GM19238 (cell line): ENCODE measurements around the gene LIMCH1.

ENCODE experiments used
- DNase-seq: peaks from one replicate; pipeline ENCODE4 v3.0.0; 2011; ENCODE audit warnings: low spot score; ENCODE audit not compliant: insufficient read length

The LIMCH1 gene

DNA sequence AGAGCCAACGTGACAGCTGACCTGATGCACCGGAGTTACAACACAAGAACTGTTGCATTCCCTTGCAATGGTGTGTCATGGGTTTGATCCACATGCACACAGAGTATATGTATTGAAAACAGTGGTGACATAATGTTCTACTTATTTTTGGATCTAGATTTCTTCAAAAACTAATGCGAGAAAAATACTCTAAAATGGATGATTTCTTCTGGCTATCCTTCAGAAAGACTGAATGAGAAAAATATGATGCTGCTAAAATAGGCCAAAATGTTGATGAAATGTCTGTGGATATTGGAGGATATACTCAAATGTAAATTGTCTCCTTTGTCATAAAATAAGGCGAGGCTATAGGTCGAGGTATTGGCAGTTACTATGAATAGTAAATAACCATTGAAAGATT lies 30.4 kb downstream of the LIMCH1 start:
- no peak for DNase-seq

DNA sequence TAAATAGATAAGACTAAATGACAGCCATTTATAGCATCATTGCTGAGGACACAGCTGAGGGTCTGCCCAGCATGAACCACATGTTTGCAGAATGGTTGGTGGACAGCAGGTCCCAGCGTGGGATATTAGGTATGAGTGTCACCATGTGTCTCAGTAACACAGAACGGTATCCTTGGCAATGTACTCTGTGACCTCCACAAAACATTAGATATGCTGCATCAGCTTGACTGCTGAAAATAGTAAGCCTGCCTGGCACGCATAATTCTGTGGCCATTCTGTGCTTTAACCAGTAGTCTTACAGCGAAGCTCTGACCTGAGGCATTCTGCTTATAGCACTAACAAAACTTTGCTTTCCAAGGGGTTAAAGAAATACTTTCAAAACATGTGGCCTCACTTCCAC lies 32.0 kb downstream of the LIMCH1 start:
- DNase-seq, result no peak

DNA sequence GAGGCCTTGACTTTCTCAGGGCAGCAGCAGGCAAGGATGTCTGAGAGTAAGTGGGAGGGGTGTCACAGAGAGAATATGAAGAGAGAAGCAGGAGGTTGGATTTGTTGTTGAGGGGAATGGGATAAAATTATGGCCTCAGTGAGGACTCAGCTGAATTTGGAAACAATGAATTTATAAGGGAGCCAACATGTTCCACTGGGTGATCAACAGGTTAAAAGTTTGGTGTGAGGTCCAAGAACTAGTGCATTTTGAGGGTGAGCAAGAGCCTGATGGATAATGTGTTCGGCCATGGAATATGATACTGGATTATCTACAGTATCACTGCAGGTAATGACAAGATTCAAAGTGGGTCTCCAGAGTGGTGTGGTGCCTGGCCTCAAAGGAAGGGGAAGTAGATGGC lies 33.5 kb downstream of the LIMCH1 start:
- no peak for DNase-seq

DNA sequence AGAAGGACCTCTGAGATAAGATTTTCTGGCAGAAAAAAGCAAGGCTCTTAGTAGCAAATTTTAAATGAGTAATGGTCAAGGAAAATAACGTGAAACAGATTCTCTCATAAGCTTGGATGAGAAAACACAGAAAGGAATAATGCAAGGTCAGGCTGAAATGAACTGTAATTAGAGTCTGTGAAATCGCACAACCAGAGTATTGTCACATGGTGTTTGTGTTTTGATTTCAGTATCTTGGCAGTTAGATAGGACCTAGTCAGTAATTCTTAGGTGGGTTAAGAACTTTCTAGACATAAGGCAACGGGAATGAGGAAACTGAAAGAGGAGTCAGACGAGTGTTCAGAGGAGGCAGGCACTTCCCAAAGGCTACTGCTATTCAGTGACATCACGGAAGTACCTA lies 34.6 kb downstream of the LIMCH1 start:
- no peak for DNase-seq

DNA sequence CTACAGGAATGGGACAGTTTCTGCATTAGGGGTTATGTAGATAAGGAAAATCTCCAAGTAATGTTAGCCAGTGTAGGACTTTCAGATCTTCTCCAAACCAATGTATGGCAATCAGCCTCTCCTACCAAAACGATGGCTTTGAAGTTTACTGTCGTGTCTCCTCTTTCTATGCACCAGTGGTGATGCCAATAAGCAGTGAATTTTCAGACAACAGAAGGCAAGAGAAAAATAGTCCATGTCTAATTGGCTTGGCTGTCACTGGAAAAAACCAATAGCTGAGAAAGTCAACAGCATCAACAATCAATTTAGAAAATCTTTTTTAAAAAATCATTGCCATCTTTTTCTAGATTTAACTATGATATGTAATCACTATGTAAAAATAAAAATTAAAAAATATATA lies 35.0 kb downstream of the LIMCH1 start:
- DNase-seq, result no peak

DNA sequence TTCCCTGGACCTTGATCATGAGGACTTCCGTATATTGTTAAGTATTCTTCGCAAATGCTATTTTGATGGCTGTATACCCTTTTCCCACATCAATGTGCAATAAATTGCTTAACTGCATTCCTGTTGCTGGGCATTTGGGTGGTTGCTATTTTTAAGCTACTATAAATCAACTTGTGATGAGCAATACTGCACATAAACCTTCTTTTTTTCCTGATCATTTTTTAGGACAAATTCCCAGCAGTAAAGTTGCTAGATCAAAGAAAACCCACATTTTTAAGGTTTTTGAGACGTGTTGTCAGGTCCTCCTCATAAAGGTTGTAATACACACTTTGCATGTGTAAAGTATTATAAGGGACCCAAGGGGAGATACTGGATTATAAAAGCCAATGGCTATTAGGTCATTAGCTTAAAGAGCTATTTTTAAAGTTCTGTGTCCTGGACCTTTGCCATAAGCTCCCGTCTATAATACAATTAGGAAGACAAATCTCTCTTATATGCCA lies 35.6 kb downstream of the LIMCH1 start:
- DNase-seq, result no peak

DNA sequence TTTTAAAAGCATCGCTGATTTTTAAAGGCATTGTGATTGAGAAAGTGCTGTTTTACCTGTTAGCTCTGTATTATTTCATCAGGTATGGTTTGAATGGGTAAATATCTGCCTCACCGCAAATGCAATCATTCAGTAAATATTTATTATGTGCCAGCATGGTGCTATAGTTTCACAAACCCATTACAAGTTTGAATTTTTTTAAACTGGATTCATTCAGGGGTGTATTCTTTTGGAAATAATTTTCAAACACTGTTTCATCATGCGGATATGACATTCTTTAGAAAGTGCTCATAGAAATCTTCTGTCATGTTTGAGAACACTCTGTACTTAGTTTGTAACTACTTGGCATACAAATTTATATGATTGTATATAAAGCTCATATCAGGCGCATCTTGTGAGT lies 37.2 kb downstream of the LIMCH1 start:
- no peak for DNase-seq

DNA sequence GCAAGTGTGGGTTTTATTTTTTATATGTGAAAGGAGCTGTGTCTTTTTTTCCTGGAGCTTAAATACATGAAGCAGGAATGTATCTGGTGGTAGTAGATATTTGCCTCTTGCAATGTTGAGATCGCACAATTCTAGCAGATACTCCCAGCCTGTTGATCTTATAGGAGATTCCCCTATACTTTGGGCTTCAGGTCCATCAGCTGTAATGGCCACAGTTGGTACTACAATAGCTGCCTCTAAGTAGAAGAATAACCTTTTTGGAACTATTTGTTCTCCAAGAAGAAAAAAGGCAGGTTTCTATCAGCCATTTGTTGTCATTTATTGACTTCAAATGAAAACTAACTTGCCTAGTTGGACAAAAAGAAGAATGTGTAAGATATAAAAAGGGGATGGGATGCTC lies 37.7 kb downstream of the LIMCH1 start:
- DNase-seq, result no peak

DNA sequence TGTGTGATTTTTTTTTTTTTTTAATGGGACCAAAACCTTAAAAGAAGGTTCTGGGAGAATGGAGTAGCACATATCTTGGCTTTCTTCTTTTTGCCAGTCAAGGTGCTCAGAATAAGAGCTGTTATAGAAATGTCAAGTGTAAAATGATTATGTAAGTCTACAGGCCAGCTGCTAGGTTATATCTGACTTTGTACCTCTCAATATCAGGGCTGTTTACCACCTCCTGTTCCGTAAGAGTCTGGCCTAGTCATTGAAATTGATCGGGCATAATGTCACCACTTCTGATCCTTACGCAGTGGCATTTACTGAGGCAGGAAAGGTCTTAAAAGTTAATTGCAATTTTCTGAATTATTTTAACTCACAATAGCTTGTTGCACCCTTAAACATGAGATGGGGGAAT lies 41.1 kb downstream of the LIMCH1 start:
- DNase-seq, result no peak

DNA sequence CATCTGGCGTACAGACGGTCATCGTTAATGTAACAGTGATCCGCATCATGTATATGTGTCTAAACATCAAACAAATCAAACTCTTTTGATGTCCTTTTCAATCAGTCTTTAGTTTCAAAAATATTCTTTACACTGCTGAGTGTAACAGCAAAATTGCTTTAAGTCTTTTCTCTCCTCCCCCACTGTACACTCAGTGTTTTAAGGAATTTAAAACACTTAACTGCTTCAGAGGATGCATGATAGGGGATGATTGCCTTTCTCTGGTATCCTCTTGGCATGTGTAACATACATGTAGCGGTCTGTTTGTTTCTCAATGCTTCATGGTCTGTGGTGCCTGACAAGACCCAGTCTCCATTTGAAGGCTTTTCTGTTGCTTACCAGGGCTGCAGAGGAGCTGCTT lies 41.6 kb downstream of the LIMCH1 start:
- DNase-seq, result no peak

DNA sequence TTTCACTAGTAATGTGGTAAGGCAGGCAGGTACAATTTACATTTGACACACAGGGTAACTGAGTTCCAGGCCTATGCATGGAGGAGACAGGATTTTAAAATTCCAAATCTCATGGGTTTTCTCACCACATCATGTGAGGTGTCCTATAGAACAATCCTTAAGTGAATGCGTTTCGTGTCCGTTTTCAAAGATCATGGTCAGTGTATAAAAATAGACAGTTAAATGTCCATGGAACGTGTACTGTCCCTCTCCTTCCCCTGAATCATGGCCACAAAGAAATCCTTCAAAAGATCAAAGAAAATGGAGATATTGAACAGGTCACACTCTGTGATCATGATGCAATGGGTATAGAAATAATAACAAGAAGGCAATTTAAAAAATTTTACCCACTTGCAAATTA lies 42.0 kb downstream of the LIMCH1 start:
- DNase-seq, result no peak

DNA sequence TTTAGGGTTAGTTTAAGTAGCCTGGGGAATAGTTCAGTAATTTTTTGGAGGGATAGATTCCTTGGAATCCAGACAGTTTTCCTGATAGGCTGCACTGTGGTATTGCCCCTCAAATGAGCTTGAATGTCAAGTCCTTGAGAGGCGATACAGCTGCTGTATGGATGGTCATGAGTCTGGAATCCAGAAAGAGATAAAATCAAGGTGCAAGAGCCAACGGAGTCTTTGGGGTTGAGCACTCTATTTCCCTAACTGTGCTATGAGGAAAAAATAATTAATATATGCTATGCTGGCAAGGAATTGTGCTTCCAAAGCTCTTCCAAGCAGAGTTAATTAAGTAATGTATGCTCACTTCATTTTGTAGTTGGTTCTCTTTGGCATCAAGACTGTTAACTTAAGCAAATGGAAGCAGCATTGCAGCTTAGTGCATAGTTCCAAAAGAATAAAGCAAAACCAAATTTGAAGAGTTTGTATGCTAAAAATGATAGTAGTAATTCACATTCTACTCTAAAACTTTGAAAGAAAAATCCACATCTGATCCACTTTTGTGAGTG lies 48.8 kb downstream of the LIMCH1 start:
- no peak for DNase-seq

DNA sequence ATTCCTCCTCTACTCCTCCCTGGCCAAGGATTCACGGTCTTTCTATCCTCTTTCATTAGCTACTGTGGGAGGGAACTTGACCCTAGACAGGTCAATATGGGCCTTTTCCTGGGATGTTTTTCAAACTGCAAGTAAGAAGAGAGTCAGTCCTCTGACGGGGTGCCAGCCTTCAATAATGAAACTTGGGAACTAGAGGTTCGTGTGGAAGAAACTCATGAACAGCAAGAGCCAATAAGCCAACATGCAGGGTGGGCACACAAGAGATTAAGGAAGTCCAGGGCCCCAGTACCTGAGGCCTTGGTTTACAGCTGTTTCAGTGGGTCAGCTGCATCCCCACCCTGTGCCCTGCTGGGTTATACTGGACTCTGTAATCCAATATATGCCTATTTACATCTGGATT lies 49.3 kb downstream of the LIMCH1 start:
- no peak for DNase-seq

DNA sequence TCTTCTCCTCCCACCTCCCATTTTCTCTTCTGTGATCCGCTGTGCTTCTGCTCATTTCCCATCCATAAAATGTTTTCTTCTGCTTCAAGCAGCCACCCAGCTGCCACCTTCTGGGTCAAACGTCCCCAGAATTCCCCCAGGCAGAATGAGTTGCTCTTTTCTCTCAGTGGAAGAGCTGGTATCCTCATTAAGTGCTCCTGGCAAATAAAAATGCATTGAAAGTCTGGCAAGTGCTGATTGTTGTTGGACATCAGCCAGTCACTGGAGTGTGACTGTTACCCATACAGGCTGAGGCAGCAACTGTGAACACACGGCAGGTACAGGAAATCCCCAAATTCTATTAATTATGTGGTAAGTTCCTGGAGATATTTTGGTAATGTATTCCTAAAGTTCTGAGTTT lies 52.6 kb downstream of the LIMCH1 start:
- no peak for DNase-seq

DNA sequence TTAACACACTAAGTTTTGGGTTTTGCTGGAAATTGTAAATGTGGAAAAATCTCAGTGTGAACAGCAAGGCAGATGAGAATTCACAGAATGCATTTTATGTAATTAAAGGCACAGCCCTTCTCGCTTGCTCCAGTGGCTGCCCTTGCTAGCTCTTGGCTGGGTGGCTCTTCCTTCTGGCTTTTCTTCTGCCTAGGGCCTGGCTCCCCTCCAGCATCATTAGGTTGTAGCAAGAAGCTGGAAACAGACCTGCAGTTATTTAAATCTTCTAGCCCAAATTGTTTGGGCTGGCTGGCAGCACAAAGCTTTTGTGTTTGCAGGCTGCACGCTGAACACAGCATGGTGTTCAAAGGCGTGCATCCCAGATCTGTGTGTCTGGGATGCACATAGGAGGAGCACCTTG lies 56.5 kb downstream of the LIMCH1 start:
- DNase-seq, result no peak

DNA sequence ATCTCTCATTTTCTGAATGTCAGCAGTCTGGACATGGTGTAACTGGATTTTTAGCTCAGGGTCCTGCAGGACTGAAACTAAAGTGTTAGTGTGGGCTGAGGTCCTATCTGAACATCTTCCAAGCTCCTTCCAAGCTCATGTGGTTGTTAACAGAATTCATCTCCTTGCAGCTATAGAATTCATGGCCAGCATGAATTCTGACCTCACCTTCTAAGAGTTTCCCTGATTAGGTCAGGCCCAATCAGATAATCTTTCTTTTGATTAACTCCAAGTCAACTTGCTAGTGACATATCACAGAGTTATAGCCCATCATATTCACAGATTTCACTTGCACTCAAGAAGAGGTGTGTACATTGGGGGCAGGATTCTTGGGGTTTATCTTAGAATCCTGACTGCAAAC lies 59.5 kb downstream of the LIMCH1 start:
- no peak for DNase-seq

DNA sequence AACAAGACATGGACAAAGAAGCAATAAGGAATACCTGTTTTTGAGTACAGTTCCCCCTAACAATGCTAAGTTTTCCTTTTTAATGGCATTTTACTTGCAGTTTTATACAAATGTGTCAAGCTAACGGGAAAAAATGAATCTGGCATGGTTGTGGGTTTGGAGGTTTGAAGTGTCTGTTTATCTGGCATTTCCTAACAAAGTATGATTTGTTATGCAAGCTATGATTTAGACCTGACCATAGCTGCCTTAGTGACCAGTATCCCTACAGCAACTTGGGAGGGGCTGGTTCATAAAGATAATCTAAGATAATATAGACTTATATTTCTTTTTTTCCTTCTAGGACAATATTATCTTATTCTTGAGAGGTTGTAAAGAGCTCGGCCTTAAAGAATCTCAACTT lies 60.6 kb downstream of the LIMCH1 start:
- DNase-seq, result no peak

DNA sequence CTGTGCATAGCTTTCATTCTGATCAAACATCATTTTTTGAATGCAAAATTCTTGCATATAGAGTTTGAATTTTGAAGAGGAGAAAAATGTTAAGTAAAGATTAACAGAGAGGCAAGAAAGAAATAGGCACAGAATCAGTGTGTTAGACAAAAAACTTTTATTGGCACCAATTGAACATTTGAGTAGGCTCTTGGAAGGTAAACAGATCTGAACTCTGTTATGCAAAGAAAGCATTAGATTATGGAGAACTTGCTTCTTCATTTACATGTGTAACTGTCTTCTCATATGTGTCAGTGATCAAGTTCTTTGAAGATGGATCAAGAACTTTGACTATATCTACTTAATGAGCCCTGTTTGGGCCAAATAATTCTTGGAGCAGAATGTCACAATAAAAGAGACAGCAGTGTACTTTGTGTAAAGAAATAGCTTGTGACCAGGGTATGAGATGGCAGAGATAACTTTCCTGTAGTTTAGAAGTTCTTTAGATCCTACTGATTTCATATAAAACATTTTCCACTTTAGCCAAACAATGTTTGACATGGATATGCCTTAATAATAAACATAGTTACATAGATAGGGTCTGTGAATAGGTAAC lies 61.3 kb downstream of the LIMCH1 start:
- DNase-seq, result no peak

DNA sequence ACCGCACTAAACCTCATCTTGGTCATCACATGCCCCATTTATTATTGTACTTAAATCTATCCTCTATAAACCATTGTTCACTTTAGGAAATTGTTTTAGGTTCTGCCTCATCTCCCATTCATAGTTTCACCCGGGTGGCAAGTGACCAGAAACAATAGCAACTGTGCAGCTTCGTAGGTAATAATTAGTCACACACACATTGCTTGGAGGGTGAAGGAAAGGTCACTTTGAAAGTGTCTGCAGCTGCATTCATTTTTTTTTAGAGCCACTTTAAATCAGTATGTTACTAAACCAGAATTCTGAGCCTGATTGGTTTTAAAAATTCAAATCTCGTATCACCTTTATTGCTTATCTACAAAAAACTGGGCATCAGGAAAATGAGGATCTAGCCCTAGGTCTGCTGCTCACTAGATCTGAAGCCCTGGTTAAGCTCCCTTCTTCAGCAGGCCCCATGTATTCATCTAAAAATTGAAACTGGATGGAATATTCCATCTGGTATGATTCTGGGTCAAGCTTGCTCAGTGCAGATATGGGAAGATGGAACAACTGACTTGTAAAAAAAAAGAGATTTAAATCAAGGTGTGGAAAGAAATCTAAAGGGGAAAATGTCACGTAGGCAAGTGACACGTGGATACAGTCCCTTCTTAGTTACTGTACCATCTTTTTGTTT lies 62.4 kb downstream of the LIMCH1 start:
- DNase-seq, result no peak

DNA sequence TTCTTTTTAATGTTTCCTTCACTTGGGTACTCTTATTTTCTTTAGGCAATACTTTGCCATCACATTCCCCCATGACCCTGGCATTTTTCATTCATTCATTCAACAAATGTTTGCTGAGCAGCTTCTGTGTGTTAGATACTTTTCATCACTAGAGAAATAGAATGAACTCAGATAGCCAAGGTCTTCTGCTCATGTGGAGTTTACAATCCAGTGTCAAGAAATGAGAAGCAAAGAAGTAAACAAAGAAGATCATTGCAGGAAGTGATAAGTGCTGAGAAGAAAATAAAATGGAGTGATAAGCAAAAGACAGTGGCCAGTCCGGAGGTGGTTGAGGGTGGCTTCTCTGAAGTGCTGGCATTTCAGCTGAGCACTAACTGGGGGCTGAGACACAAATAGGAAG lies 63.1 kb downstream of the LIMCH1 start:
- no peak for DNase-seq

DNA sequence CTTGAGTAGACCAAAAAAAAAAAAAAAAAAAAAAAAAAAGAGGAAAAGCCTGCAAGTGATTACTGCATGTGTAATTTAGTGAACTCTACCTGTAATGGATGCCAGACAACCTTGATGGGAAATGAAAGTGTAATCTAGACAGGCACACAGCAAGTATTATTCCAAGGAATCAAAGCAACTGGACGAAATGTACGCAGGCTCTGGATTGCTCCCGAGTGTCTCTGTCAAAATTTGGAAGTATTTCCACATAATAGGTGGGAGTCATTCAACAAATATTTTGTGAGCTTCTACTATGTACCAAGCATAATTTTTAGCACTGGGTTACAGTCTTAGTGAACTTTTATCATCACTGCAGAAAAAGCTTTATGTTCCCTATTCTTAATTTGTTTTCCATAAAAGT lies 64.2 kb downstream of the LIMCH1 start:
- no peak for DNase-seq

DNA sequence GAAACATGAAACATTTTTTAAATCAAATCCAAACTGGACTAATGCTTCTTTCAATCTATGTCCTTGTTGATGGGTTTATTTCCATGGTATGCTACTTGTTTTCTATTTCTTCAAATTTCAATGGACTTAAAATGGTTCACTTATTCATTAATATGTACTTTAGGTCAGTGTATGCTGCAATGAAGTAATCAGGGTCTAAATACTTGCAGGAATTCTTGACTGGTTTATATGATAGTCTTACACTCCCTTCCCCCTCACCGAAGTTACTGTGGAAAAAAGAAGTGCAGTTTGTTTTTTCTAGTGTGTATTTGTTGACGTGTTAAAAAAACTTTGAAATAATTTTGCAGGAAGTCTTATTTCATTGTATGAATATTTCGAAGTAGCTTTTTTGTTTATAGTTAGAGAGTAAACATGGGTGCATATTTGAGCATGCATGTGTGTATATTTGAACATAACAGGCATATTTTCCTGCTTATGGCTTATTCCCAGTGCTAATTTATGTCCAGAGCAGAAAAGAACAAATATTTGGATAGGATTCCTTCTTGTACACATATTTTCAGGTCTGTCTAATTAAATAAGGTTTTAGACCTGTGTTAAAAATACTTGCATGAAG lies 65.0 kb downstream of the LIMCH1 start:
- DNase-seq, result no peak

DNA sequence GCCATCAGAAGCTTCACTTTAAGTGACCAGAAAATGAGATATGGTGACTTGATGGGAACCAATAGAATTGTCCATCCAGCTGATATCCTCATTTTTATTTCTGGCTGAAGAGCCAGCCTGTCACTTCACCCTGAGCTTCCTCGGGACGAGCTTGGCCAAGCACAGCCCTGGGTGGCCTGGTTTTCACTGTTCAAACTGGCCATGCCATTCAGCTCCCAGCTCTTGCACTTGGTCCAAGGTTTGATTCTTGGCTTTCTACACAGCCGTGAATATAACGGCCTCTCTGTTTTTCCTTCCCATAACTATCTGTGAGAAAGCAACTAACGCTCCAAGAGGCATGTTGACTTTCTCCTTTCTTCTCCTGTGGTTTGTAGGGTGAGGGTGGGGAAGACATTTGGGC lies 71.9 kb downstream of the LIMCH1 start:
- no peak for DNase-seq
